HFFc6 (cell line): ENCODE results near the gene SLC7A14. TPM values are rescaled to one million over a fixed set of nuclear protein-coding genes. Genes with fewer than 3 reads are reported as not detected.
A peak's percentile ranks its signal among the peaks of the same experiment; 100 is the strongest.

Experiments
- DNase-seq: peaks from one replicate; pipeline ENCODE4 v3.0.0-alpha.2; 2018
- H3K27ac Mint-ChIP-seq: 2 replicates; pipeline ENCODE4 v1.8.0; 2020; ENCODE audit warnings: mild to moderate bottlenecking, mixed read lengths
- H3K27me3 Mint-ChIP-seq: 2 replicates; pipeline ENCODE4 v1.8.0; 2021; ENCODE audit warnings: mild to moderate bottlenecking, moderate library complexity, mixed read lengths; ENCODE audit not compliant: insufficient read depth
- H3K36me3 Mint-ChIP-seq: 2 replicates; pipeline ENCODE4 v1.8.0; 2021; ENCODE audit warnings: low read depth, mixed read lengths
- H3K4me1 Mint-ChIP-seq: 2 replicates; pipeline ENCODE4 v1.8.0; 2020; ENCODE audit warnings: low read depth, mixed read lengths
- H3K4me3 Mint-ChIP-seq: 2 replicates; pipeline ENCODE4 v1.8.0; 2020; ENCODE audit warnings: mild to moderate bottlenecking, moderate library complexity, mixed read lengths
- H3K9me3 Mint-ChIP-seq: 2 replicates; pipeline ENCODE4 v1.8.0; 2020; ENCODE audit warnings: mild to moderate bottlenecking, mixed read lengths
- total RNA-seq, 6 experiments: library from RNA; stranded (reverse); fragmentation: NEBNext Ultra II Directional; extraction: Animal tissue kit (Norgen Biotek cat#: 25700); gene quantifications; 2 replicates in 1 of 6; 3 replicates in 5 of 6; pipeline ENCODE4 v1.2.3, GENCODE V29; 2021
- TF ChIP-seq, protein P1 (sequence below): fragments of 200-600 bp; sonication (generic); IDR thresholded peaks from 2 replicates; pipeline ENCODE4 v1.5.0; 2021; ENCODE audit warnings: antibody characterized with exemption, mild to moderate bottlenecking

Gene SLC7A14
- total RNA-seq, 6 experiments from 2014 or later = 0.14 to 0.53 (median 0.39) TPM

DNA sequence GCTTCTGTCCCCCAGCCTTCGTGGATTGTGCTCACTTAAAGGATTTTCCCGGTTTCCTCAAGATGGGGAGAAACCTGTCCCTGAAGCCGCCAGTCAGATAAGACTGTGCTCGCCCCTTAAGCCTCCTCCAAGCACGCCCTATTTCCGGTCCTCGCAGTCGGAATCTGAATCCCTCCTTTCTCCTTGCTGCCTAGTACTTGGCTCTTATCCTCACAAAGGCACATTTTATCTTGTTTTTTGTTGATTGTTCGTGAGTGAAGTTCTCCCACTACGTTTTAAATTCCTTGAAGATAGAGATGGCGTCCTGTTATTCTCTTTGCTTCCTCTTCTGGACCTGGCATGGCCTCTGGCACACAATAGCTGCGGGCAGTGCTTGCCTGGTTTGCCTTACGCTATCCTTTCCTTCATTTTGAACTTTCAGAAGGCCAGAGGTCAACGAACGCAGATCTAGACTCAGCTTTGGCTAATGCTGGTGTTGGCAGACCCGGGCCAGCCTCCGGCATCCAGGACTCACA, 165.5 kb downstream of the SLC7A14 start:
- peaks cover 39% of the 10 kb centered on the region for H3K4me1 Mint-ChIP-seq
- H3K27me3 Mint-ChIP-seq = peaks cover 4% of the 10 kb centered on the region; the same call in 1 of the 2 replicates
- H3K36me3 Mint-ChIP-seq = peaks cover 10% of the 10 kb centered on the region; the same call in 1 of the 2 replicates
- no peak overlapping the region for H3K27ac Mint-ChIP-seq
- H3K4me3 Mint-ChIP-seq = peak overlapping the region; percentile 82
- TF ChIP-seq, protein P1, sequence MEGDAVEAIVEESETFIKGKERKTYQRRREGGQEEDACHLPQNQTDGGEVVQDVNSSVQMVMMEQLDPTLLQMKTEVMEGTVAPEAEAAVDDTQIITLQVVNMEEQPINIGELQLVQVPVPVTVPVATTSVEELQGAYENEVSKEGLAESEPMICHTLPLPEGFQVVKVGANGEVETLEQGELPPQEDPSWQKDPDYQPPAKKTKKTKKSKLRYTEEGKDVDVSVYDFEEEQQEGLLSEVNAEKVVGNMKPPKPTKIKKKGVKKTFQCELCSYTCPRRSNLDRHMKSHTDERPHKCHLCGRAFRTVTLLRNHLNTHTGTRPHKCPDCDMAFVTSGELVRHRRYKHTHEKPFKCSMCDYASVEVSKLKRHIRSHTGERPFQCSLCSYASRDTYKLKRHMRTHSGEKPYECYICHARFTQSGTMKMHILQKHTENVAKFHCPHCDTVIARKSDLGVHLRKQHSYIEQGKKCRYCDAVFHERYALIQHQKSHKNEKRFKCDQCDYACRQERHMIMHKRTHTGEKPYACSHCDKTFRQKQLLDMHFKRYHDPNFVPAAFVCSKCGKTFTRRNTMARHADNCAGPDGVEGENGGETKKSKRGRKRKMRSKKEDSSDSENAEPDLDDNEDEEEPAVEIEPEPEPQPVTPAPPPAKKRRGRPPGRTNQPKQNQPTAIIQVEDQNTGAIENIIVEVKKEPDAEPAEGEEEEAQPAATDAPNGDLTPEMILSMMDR = no peak
- no peak for DNase-seq
- H3K9me3 Mint-ChIP-seq = no peaks in the 10 kb centered on the region

- no peak for DNase-seq
- Mint-ChIP-seq H3K4me3 (peak overlapping the region; percentile 74; the same call in 1 of the 2 replicates), H3K9me3 (no peaks in the 10 kb centered on the region), H3K27me3 (peaks cover 3% of the 10 kb centered on the region; the same call in 1 of the 2 replicates), H3K36me3 (peaks cover 10% of the 10 kb centered on the region; the same call in 1 of the 2 replicates), H3K4me1 (peaks cover 42% of the 10 kb centered on the region), H3K27ac (no peak overlapping the region)
- TF ChIP-seq, protein P1 = no peak
Measured at GRCh38 chr3:170419557-170420087, 166.3 kb downstream of the SLC7A14 start.

- no peaks in the 10 kb centered on the region for H3K9me3 Mint-ChIP-seq
- H3K36me3 Mint-ChIP-seq = peaks cover 10% of the 10 kb centered on the region; the same call in 1 of the 2 replicates
- H3K27ac Mint-ChIP-seq = no peak within 1 kb of the TSS; the same call in 1 of the 2 replicates
- H3K27me3 Mint-ChIP-seq = peaks cover 2% of the 10 kb centered on the region; the same call in 1 of the 2 replicates
- TF ChIP-seq, protein P1 = peak; percentile 33
- H3K4me1 Mint-ChIP-seq = peaks cover 51% of the 10 kb centered on the region
- peak within 1 kb of the TSS; percentile 92 for H3K4me3 Mint-ChIP-seq
- no peak for DNase-seq
Measured at GRCh38 chr3:170418422-170419398, 167.2 kb downstream of the SLC7A14 start, which contains the start of gene CLDN11. Gene CLDN11, plus strand, starts transcription at chr3:170418868. Its CDS starts 199 bp downstream, at chr3:170419067.

DNA sequence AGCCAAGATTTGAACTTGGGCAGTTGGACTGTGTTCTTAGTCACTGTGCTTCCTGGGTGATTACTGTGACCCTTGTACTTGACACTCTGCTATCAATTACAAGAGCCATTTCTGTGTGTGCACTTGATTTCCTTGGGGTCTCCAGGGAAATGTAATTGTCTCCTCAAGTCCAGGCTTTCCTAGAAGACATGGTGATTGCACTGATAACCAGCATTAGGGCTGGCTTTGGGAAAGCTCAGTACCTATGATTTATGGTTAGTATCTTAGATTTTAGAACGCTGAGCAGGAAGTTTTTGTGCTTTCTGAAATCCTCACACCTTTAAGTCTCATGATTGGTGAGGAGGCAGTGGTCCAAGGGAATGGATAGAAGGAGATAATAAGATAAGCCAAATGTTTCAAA, 168.8 kb downstream of the SLC7A14 start:
- no peaks in the 10 kb centered on the region for H3K9me3 Mint-ChIP-seq
- no peaks in the 10 kb centered on the region for H3K27me3 Mint-ChIP-seq
- H3K4me1 Mint-ChIP-seq = peaks cover 60% of the 10 kb centered on the region
- no peak for DNase-seq
- peaks cover 6% of the 10 kb centered on the region; the same call in 1 of the 2 replicates for H3K36me3 Mint-ChIP-seq
- TF ChIP-seq, protein P1 = no peak
- H3K27ac Mint-ChIP-seq = no peak overlapping the region
- no peak overlapping the region for H3K4me3 Mint-ChIP-seq

GRCh38 chr3:170414202-170414663, 171.6 kb downstream of the SLC7A14 start:
- H3K36me3 Mint-ChIP-seq = no peaks in the 10 kb centered on the region
- DNase-seq = peak; percentile 88
- no peaks in the 10 kb centered on the region for H3K27me3 Mint-ChIP-seq
- H3K4me1 Mint-ChIP-seq = peaks cover 40% of the 10 kb centered on the region
- TF ChIP-seq, protein P1 = peak; percentile 99
- H3K9me3 Mint-ChIP-seq = no peaks in the 10 kb centered on the region
- peak overlapping the region; percentile 67 for H3K27ac Mint-ChIP-seq
- H3K4me3 Mint-ChIP-seq = peak overlapping the region; percentile 29; the same call in 1 of the 2 replicates
